Epidermal melanocyte (primary cell): ENCODE data around the gene PAGR1.
"Not testable (repeated sequence)": the region's sequence is repeated elsewhere in the genome, so short reads cannot be mapped to it uniquely, and the experiment has no call there.

ENCODE experiments used
- DNase-seq: peaks from one replicate; pipeline ENCODE4 v3.0.0; 2011; ENCODE audit warnings: low spot score; ENCODE audit not compliant: insufficient read length

Gene PAGR1

GRCh38 chr16:29811896-29812665 lies 3.9 kb upstream of the PAGR1 start, which contains the start of gene PRRT2:
TSS of gene PRRT2 (plus strand) at chr16:29812193. CDS start at chr16:29813055, 862 bp downstream.
- no peak for DNase-seq

GRCh38 chr16:29812754-29813643 lies 3.0 kb upstream of the PAGR1 start:
- no peak for DNase-seq

GRCh38 chr16:29813644-29814562 lies 2.0 kb upstream of the PAGR1 start:
- DNase-seq = no peak

- no peak for DNase-seq
Observed at GRCh38 chr16:29814592-29814991, 1.4 kb upstream of the PAGR1 start.

- no peak for DNase-seq
Observed at GRCh38 chr16:29815032-29815721, 775 bp upstream of the PAGR1 start.

- no peak for DNase-seq
Observed at GRCh38 chr16:29816694-29817441, 916 bp downstream of the PAGR1 start.

- no peak for DNase-seq
Observed at GRCh38 chr16:29818082-29818481, 2.1 kb downstream of the PAGR1 start.

- DNase-seq = no peak
Observed at GRCh38 chr16:29819506-29819905, 3.6 kb downstream of the PAGR1 start.

- no peak for DNase-seq
Observed at GRCh38 chr16:29820271-29820701, 4.3 kb downstream of the PAGR1 start, which contains the start of gene MVP. TSS of gene MVP (plus strand) at chr16:29820462. CDS start at chr16:29830550, 10,088 bp downstream.

GRCh38 chr16:29820730-29821642 lies 5.0 kb downstream of the PAGR1 start:
- no peak for DNase-seq

- no peak for DNase-seq
Observed at GRCh38 chr16:29821643-29822115, 5.7 kb downstream of the PAGR1 start.

- DNase-seq = no peak
Observed at GRCh38 chr16:29824589-29825144, 8.7 kb downstream of the PAGR1 start.

- DNase-seq = no peak
Observed at GRCh38 chr16:29825145-29826044, 9.4 kb downstream of the PAGR1 start.

- no peak for DNase-seq
Observed at GRCh38 chr16:29826342-29826695, 10.4 kb downstream of the PAGR1 start.

GRCh38 chr16:29830774-29831173 lies 14.8 kb downstream of the PAGR1 start:
- no peak for DNase-seq

- DNase-seq = no peak
Observed at GRCh38 chr16:29831490-29831889, 15.5 kb downstream of the PAGR1 start.

- not testable (repeated sequence) for DNase-seq
Observed at GRCh38 chr16:29833219-29833618, 17.3 kb downstream of the PAGR1 start.
